DMS 273 (cell line): ENCODE results near the gene ABHD16B.
A peak's percentile ranks its signal among the peaks of the same experiment; 100 is the strongest.
"Not testable (repeated sequence)": the region's sequence is repeated elsewhere in the genome, so short reads cannot be mapped to it uniquely, and the experiment has no call there.

Source experiments
- DNase-seq: peaks from one replicate; lab custom pipeline; 2025; ENCODE audit not compliant: unreplicated experiment; lab: John Stamatoyannopoulos, UW

Gene ABHD16B

DNA sequence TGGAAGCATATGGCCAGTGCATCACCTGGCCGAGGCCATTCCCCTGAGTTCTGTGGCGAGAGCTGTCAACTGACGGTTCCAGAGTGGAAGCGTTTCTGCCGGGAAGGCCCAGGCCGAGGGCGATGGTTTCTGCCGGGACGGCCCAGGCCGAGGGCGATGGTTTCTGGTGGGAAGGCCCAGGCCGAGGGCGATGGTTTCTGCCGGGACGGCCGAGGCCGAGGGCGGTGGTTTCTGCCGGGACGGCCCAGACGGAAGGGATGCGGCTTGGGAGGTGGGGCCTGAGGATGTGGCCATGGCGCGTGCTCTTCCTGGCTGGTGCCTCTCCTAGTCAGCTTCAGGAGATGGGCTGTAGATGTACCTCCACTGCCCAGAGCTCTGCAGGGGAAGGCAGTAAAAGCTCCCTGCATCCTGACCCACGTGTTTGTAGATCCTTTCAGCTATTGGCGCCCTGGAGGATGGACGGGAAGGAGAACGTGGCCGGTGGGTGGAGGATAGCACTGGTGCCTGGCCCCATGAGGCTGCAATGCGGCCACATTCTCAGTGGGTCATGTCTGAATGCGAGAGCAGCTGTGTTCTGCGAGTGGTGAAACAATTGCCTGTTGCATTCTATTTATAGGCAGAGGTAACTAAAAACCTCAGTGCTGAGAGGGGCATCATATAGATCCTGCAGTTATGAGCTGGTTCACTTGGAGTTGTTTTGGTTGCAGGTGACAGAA lies 16.6 kb downstream of the ABHD16B start:
- DNase-seq = no peak

DNA sequence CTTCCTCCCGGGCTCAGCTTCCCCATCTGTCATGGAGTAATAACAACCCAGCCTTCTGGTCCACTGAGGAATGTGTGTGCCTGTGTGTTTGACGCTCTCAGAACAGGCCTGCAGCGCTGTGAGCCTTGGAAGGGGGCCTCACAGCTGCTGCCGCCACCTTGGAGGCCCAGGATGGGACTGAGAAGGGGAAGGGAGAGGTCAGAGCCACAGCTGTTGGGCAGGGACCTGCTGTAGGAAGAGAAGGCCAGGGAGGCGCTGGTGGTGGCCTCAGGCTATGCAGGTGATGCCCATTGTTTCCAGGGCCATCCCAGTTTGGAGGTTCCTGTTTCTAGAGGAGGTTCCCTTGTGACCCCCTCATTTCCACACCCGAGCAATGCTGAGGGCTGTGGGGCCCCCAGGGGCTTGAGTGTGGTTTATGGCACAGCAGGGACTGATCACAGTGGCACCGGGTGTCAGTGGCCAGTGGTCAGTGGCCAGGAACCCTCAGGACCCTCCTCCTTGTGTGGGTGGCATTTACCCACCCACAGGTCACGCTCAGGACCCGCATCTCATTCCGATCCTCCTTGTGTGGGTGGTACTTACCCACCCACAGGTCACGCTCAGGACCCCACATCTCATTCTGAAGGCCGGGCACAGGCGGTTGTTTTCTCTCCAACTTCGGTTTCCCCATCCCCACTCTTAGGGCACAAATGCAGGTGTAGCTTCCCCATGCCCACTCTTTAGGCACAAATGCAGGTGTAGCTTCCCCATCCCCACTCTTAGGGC lies 17.8 kb downstream of the ABHD16B start:
- DNase-seq = peak; percentile 76

DNA sequence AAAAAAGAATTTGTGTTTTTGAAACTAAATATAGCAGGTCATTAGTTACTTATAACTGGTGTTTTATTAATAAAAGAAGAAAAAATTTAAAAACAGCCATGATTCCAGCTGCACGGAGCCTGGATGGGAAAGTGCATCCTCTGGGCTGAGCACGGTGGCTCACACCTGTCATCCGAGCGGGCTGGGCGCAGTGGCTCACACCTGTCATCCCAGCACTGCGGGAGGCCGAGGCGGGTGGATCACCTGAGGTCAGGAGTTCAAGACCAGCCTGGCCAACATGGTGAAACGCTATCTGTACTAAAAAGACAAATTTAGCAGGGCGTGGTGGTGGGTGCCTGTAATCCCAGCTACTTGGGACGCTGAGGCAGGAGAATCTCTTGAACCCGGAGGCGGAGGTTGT lies 19.6 kb downstream of the ABHD16B start:
- not testable (repeated sequence) for DNase-seq

- DNase-seq = no peak
Measured at GRCh38 chr20:63881451-63882226, 20.3 kb downstream of the ABHD16B start.

GRCh38 chr20:63882257-63883200 lies 21.2 kb downstream of the ABHD16B start:
- no peak for DNase-seq

- no peak for DNase-seq
Measured at GRCh38 chr20:63883201-63883593, 21.9 kb downstream of the ABHD16B start.

DNA sequence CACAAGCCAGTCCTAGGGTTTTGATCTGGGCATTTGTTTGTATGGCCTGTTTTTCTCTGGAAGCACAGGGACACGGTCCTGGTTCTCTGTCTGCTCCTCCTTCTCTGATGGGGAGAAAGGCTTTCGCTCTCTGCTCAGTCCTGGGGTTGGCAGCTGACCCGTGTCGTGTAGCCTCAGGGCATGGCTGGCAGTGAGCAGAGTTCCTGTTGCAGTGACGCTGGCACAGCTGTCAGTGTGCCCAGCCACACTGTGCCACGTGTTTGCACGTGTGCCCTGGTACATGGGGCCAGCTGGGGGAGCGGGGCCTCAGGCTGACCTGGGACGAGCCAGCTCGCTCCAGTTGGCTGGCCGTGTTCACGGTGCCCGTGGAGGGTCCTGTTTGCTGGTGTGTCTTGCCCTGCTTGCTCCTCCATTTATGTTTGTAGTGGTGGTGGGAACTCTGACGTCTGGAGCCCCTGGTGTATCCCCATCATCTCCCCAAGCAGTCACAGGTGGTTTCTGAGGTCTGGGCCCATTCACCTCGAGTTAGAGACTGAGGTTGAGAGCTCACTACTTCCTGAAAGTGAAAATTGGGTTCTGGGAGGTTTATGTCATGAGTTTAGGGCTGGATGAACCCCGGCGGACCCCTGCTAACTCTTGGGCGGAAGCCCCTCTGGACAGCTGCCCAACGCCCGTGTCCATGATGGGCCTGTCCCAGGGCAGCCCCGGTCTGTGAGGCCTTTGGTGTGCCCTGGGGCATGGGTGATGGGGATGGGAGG lies 23.4 kb downstream of the ABHD16B start:
- no peak for DNase-seq

GRCh38 chr20:63885264-63886053 lies 24.2 kb downstream of the ABHD16B start:
- no peak for DNase-seq

- no peak for DNase-seq
Measured at GRCh38 chr20:63886054-63886419, 24.7 kb downstream of the ABHD16B start.

DNA sequence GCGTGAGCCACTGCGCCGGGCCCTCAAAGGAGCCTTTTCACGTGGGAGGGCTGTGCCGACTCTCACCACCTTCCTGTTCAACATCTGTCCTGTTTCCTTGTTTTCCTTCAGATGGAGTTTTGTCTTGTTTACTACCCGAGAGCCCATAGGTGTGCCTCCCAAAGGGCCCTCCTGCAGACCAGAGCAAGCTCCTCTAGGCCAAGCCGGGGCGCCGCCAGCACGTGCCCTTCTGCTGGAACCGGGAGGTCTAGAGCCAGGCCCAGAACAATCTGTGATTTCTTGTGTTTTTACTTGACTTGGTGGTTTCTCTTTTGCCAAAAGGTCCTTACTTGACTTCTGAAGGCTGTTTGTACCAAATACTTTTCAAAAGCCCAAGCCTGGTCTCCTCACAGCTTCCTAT lies 25.6 kb downstream of the ABHD16B start:
- no peak for DNase-seq

- no peak for DNase-seq
Measured at GRCh38 chr20:63889241-63890200, 28.2 kb downstream of the ABHD16B start.

DNA sequence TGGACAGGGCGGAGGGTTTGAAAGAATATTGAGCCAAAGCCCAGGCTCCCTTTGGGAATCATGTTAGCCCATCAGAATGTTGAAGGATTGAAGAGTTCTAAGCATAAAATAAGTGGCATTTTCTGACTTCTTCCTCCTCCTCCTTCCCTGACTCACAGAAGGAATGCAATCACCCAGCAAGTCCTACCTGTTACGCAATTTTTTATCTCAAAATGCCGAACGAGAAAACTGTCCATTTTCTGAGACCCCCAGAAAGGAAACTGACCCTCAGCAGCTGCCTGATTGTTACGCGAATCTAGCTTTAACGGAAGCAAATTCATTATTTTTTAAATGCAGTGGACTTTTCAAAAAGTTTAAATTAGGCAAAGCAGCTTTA lies 28.9 kb downstream of the ABHD16B start:
- no peak for DNase-seq

DNA sequence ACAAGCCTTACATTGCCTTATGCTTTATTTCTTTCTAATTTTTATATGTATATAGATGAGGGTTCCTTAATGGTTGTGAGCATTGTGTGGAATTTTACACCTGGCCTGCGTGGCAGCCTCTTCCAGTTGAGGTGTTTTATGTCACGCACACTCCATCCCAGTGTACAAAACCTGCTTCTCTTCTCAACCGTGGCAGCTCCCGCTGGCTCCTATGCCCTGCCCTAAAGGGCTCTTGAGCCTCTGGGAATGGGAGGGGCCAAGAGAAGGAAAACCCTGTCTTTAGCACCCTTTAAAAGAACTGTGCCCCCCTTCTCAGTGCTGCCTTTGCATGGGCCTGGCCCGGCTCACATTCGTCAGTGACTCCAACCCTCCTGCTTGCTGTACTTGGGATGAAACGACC lies 29.3 kb downstream of the ABHD16B start:
- DNase-seq = no peak

DNA sequence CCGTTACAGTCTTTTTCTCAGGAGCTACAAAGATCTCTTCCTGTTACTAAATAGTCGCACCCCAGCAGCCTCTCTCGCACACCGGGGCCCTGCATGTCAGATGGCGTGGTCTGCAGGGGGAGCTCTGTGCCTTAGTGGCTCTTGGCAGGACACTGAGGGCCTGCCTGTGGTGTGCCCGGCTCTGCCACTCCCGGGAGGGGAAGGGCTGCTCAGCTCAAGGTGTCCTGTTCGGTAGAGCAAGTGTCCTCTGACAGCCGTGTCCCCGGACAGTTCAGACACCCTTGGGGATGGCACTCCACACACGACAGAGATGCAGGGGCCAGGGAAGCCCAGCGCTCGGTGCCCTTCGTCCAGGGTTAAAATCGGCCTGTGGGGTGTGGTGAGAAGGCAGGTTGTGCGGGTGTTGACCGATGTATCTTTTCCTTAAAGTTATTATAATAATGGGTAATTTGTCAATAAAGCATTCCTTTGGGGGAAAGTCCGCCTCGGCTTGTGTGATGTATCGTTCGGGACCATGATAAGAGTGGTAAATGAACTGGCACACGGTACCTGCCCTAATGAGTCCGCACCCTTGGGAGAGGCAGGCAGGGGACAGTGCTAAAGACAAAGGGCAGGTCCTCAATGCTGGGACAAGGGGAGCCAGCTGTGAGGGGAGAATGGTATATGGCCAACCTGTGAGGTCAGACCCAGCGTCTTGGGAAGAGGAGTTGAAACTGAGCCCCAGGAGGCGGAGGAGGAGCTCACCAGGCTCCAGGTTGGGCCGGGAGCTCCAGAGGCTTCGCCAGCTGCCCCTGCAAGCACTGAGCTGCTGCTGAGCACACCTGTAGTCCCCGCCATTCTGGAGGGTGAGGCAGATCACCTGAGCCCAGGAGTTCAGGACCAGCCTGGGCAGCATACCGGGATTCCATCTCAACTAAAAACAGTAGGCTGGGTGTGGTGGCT lies 30.0 kb downstream of the ABHD16B start:
- no peak for DNase-seq

DNA sequence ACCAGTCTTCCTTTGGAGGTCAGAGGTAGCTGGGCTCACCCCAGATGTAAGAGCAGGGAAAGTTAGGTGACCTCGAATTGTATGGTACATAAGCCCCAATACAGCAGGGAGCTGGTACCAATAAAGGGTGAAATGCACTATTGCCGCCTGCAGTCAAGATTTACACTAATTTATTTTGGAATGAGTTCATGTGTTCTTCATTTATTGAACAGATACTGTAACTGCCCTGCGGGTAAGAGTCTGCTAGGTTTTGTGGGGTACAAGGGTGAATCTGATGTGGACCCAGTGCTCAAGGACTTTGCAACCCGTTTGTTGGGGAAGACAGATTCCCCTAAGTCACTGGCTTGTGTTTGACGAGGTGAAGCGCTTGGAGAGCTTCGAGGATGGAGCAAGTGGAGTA lies 31.1 kb downstream of the ABHD16B start:
- no peak for DNase-seq

- DNase-seq = peak; percentile 29
Measured at GRCh38 chr20:63893999-63894357, 32.7 kb downstream of the ABHD16B start.
